ENCODE results near the gene ARRB1.

ARRB1 gene

GRCh38 chr11:75301131-75301530 is 50.3 kb downstream of the ARRB1 start:
- no peak for DNase-seq (ENCODE audit: low read depth in 2 of 2)

- no peak for DNase-seq (ENCODE audit: low read depth in 2 of 2)
Observed at GRCh38 chr11:75298976-75299260, 52.5 kb downstream of the ARRB1 start.

DNA sequence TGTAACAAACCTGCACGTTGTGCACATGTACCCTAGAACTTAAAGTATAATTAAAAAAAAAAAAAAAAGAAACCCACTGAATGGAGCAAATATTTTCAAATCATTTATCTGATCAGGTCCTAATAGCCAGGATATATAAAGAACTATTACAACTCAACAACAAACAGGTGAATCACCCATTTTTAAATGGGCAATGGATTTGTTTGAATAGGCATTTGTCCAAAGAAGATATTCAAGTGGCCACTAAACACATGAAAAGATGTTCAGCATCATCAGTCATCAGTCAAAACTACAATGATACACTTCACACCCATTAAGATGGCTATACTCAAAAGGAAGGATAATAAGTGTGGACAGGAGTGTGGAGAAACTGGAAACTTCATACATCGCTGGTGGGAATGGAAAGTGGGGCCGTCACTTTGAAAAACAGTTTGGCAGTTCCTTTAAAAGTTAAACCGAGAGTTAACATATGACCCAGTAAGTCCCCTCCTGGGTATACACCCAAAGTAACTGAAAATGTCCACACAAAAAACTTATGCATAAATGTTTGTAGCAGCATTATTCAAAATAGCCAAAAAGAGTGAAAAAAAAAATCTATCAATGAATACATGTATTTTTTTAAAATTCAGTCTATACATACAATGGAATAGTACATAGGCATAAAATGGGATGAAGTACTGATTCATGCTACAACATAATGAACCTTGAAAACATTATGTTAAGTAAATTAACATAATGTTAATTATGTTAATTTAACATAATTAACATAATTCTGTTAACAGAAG is 53.1 kb downstream of the ARRB1 start:
- DNase-seq (ENCODE audit: low read depth in 2 of 2) = no peak

GRCh38 chr11:75293903-75294302 is 57.6 kb downstream of the ARRB1 start:
- no peak for DNase-seq (ENCODE audit: low read depth in 2 of 2)

- no peak for DNase-seq (ENCODE audit: low read depth in 2 of 2)
Observed at GRCh38 chr11:75292943-75293342, 58.5 kb downstream of the ARRB1 start.

DNA sequence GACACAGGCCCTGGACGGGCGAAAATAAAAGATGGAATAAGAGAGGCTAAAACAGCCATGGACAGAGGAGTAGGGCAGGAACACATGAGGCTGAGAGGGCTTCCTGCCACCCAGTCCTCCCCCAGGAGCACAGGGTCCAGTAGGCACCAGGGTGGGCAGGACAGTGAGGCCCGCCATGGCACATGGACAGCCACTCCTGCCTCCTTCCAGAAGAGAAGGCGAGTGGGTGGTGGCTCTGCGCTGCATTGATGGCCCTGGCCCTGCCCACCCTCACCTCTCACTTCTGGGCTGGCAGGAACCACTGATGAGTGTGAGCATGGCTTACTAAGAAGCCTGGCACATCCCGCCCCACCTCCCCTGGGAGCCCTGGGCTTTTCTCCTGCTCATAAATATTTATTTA is 59.7 kb downstream of the ARRB1 start:
- DNase-seq (ENCODE audit: low read depth in 2 of 2) = no peak

GRCh38 chr11:75289919-75290318 is 61.5 kb downstream of the ARRB1 start:
- DNase-seq (ENCODE audit: low read depth in 2 of 2) = no peak

DNA sequence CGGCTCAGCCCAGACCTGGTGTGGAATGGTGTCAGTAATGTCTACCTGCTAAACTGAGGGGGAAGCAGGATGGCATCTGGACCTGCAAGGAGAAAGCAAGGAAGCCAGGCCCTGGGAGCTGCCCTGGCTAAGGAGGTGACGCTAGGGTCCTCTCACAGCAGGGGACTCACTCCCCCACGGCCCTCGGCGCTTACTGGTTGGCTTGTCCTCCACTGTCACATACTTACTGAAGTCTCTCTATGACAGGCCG is 62.0 kb downstream of the ARRB1 start:
- DNase-seq (ENCODE audit: low read depth in 2 of 2) = no peak

DNA sequence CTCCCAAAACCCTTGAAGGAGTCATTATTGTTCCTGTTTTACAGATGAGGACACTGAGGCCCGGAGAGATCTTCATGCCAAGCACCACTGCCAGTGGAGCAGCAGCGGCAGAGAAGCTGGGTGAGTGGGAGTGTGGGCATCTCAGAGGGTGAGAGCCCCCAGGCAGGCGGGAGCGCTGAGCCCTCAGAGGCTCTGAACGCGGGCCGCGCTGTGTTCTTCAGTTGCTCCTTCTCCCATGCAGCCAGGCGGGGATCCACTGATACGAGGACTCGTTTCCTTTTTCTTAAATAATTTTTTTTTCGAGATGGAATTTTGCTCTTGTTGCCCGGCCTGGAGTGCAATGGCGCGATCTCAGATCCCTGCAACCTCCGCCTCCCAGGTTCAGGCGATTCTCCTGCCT is 63.9 kb downstream of the ARRB1 start:
- DNase-seq (ENCODE audit: low read depth in 2 of 2) = no peak

GRCh38 chr11:75286826-75287465 is 64.5 kb downstream of the ARRB1 start:
- no peak for DNase-seq (ENCODE audit: low read depth in 2 of 2)

GRCh38 chr11:75285776-75286360 is 65.6 kb downstream of the ARRB1 start:
- DNase-seq (ENCODE audit: low read depth in 2 of 2) = no peak

DNA sequence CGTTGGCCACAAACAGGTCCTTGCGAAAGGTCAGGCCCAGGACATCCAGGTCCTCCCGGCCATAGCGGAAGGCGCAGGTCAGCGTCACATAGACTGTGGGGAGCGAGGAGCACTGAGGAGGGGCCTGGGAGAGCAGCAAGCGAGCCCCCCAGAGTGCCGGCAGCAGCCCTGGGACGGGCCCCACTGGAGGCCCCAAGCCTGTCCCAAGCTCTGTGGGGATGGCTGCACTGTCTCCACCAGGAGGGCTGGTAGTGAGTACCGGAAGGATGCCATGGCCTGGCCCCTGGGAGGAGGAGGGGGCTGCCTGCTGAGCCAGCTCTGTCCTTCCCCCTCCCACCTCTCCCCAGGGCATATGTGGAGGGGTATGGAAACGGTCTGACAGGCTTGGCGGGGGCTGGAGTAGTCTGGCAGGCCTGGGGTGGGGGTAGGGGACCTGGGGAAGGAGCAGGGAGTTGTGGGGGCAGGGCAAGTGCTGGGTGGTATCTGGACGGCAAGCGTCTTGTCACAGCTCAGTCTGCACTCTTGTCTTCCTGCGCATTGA is 68.0 kb downstream of the ARRB1 start:
- no peak for DNase-seq (ENCODE audit: low read depth in 2 of 2)

DNA sequence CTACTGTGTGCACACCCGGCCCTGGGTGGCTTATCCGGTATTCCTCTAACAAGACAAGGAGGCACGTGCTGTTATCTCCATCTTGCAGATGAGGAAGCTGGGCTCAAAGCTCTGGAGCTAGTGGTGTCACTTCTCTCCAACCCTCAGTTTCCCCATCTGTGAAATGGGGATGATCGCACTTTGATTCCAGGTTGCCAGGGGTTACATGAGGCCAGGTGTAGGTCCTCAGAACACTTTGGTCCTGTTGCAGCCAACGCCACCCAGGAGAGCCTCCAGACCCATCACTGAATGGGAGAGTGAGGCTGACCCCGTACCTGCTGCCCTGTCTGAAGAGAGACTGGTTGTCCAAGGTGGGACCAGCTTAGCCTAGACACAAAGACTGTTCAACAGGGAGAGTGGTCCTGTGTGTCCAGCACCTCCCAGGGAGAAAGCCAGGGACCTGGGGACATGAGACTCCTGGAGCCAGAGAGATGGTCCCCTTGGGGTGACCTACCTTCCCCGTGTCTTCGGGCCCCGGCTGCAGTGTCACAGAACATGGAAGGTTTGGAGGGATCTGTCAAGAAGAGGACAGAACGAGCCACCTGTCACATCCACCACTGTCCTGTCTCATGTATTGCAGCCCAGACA is 69.9 kb downstream of the ARRB1 start:
- no peak for DNase-seq (ENCODE audit: low read depth in 2 of 2)

- DNase-seq (ENCODE audit: low read depth in 2 of 2) = no peak
Observed at GRCh38 chr11:75280770-75281468, 70.5 kb downstream of the ARRB1 start.

- DNase-seq (ENCODE audit: low read depth in 2 of 2) = peak; percentile 43 to 60
Observed at GRCh38 chr11:75280227-75280701, 71.2 kb downstream of the ARRB1 start.

DNA sequence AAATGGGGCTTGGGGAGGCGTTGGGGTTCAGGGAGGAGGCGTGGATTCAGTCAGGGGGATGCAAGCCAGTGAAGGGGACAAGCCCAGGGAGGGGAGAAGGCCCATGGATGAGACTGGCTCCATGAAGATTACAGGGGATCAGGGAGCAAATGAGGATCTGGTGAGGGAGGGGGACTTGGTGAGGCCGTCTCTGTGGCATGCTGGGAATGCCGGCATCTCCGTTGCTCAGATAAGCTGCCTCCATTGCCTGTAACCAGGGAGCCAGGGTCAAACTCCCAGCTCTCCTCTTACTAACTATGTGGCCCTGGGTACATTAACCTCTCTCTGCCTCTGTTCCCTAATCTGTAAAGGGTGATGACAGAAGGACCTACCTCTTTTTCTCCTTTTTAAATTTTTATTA is 72.2 kb downstream of the ARRB1 start:
- no peak for DNase-seq (ENCODE audit: low read depth in 2 of 2)

DNA sequence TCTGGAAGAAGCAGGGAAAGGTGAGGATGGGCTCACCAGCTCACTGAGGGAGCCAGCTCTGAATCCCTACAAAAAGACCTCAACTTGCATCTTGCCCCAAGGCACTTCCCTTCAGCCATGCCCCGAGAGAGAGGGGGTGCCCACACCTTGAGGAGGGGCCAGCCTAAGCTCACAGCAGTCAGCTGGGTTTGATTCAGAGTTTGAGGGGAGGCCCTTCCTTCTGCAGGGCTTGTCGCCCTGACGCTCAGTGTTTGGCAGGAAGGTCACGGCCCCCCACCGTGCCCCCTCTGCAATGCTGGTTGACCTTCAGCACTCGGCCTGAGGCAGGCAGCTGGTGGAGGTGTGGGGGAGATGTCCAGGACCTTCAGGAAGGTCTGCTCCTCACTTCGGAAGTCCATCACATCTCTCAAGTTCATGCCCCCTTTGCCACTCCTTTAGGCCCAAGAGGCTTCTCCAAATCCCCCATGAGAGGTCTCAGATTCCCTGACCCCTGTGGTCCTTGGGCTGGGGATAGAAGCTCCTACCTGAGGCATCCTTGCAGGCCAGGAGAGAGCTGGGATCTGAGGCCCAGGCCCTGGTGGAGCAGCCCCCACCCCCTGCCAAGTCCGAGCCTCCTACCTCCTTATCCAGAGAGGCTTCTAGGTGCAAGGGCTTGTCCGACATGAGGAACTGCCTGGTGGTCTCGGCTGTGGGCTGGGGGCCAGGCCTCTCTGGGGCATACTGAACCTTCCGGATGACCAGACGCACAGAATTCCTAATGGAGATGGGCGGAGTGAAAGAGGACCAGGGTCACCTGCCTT is 73.3 kb downstream of the ARRB1 start:
- DNase-seq (ENCODE audit: low read depth in 2 of 2) = no peak

DNA sequence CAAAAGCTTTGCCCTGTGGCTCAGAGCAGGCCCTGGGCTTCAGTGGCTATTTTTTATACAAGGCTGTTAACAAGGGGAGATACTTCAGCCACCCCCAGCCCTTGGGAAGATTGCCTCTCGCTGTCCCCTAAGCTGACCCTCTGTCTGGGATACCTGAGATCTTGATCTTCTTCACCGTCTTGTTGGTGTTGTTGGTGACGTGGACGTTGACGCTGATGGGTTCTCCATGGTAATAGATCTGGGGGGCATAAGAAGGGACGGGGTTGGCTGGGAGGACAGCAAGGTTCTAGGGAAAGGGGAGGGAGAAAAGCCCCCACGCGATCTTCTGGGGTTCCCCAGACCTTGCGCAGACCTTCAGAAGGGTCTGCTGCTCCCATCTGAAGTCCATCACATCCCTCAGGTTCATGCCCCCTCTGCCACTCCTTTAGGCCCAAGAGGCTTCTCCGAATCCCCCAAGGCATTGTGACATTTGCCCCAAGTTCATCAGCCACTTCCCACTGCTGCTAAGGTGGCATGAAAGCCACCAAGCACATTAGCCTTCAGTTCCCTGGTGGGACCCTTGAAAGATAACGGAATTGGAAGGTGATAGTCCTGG is 74.2 kb downstream of the ARRB1 start:
- no peak for DNase-seq (ENCODE audit: low read depth in 2 of 2)

- DNase-seq (ENCODE audit: low read depth in 2 of 2) = no peak
Observed at GRCh38 chr11:75276686-75277085, 74.8 kb downstream of the ARRB1 start.

GRCh38 chr11:75276186-75276585 is 75.3 kb downstream of the ARRB1 start:
- DNase-seq (ENCODE audit: low read depth in 2 of 2) = no peak

GRCh38 chr11:75275581-75275980 is 75.9 kb downstream of the ARRB1 start:
- peak; percentile 17 to 19 for DNase-seq (ENCODE audit: low read depth in 2 of 2)
